ENCODE data around the gene NDUFB11. TPM values are rescaled to one million over a fixed set of nuclear protein-coding genes. Genes with fewer than 3 reads are reported as not detected.
"Not testable (repeated sequence)": the region's sequence is repeated elsewhere in the genome, so short reads cannot be mapped to it uniquely, and the experiment has no call there.

The NDUFB11 gene
- total RNA-seq, 1 experiment from 2014 or later: 258 TPM

DNA sequence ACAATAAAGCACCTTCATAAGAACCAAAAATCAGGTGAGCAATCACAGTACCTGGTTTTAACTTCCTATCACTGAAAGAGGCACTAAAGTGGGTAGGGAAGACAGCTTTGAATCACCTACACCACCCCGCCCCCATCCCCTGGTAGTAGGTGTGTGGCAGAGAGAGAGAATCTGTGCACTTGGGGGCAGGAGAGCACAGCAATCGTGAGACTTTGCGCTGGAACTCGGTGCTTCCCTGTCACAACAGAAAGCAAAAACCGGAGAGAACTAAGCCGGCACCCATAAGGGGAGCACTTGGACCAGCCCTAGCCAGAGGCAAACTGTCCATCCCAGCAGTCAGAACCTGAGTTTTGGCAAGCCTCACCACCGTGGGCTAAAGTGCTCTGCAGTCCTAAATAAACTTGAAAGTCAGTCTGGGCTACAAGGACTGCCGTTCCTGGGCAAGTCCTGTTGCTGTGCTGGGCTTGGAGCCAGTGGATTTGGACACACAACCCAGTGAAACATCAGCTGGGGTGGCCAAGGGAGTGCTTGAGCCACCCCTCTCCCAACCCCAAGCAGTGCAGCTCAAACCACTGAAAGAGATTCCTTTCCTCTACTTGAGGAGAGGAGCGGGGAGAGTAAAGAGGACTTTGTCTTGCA, 32.1 kb downstream of the NDUFB11 start:
- H3K4me2 ChIP-seq (ENCODE audit: low read length): no peak overlapping the region
- no peaks in the 10 kb centered on the region for H3K36me3 ChIP-seq (ENCODE audit: low read depth, low read length)
- ChIA-PET CTCF (no interaction called here), POLR2A (ENCODE audit: unreplicated experiment) (no interaction called here)
- no TSS peak for BruUV-seq (replicated peaks)
- no peaks in the 10 kb centered on the region for H3K79me2 ChIP-seq (ENCODE audit: low read length)
- no peak overlapping the region for H2AFZ ChIP-seq (ENCODE audit: low read length)
- H3K4me1 ChIP-seq (ENCODE audit: insufficient read depth, low read length): no peaks in the 10 kb centered on the region
- intact Hi-C loops (cut with micrococcal nuclease): no loop called here
- no peaks in the 10 kb centered on the region for H3K9me2 ChIP-seq (replicated peaks; ENCODE audit: low read length)
- ATAC-seq (no peak), DNase-seq (no peak)
- no peaks in the 10 kb centered on the region for H3K9me3 ChIP-seq (ENCODE audit: low read length)
- H3K4me3 ChIP-seq (ENCODE audit: low read length): no peak overlapping the region
- TF ChIP-seq, protein P1, sequence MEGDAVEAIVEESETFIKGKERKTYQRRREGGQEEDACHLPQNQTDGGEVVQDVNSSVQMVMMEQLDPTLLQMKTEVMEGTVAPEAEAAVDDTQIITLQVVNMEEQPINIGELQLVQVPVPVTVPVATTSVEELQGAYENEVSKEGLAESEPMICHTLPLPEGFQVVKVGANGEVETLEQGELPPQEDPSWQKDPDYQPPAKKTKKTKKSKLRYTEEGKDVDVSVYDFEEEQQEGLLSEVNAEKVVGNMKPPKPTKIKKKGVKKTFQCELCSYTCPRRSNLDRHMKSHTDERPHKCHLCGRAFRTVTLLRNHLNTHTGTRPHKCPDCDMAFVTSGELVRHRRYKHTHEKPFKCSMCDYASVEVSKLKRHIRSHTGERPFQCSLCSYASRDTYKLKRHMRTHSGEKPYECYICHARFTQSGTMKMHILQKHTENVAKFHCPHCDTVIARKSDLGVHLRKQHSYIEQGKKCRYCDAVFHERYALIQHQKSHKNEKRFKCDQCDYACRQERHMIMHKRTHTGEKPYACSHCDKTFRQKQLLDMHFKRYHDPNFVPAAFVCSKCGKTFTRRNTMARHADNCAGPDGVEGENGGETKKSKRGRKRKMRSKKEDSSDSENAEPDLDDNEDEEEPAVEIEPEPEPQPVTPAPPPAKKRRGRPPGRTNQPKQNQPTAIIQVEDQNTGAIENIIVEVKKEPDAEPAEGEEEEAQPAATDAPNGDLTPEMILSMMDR (conservative IDR thresholded peaks at IDR 0.05; ENCODE audit: low read depth, low read length): no peak
- TF ChIP-seq EZH2phosphoT487 (IDR thresholded peaks at IDR 0.05; ENCODE audit: borderline replicate concordance, low read length): no peak
- TF ChIP-seq EZH2 (IDR thresholded peaks at IDR 0.05; ENCODE audit: low read length, unreplicated experiment): no peak
- H3F3A ChIP-seq (ENCODE audit: low read length, unreplicated experiment): no peaks in the 10 kb centered on the region
- no peaks in the 10 kb centered on the region for H3K27me3 ChIP-seq (ENCODE audit: low read length)
- H4K20me1 ChIP-seq (ENCODE audit: low read length): no peaks in the 10 kb centered on the region
- no peak overlapping the region for H3K9ac ChIP-seq (ENCODE audit: low read length)
- H3K27ac ChIP-seq (ENCODE audit: low read length): no peak overlapping the region

- BruUV-seq (replicated peaks); H3F3A ChIP-seq (ENCODE audit: low read length, unreplicated experiment); POLR2A ChIA-PET (ENCODE audit: unreplicated experiment); H2AFZ ChIP-seq (ENCODE audit: low read length); H3K9me3 ChIP-seq (ENCODE audit: low read length); H3K27ac ChIP-seq (ENCODE audit: low read length); ATAC-seq; H3K4me1 ChIP-seq (ENCODE audit: insufficient read depth, low read length); CTCF ChIA-PET; DNase-seq; intact Hi-C loops (cut with micrococcal nuclease); H3K79me2 ChIP-seq (ENCODE audit: low read length); H3K9ac ChIP-seq (ENCODE audit: low read length); H3K9me2 ChIP-seq (replicated peaks; ENCODE audit: low read length); H3K27me3 ChIP-seq (ENCODE audit: low read length); H3K4me3 ChIP-seq (ENCODE audit: low read length); H3K36me3 ChIP-seq (ENCODE audit: low read depth, low read length); H4K20me1 ChIP-seq (ENCODE audit: low read length); H3K4me2 ChIP-seq (ENCODE audit: low read length): not testable (repeated sequence)
Measured at GRCh38 chrX:47110936-47111615, 33.4 kb downstream of the NDUFB11 start.

DNA sequence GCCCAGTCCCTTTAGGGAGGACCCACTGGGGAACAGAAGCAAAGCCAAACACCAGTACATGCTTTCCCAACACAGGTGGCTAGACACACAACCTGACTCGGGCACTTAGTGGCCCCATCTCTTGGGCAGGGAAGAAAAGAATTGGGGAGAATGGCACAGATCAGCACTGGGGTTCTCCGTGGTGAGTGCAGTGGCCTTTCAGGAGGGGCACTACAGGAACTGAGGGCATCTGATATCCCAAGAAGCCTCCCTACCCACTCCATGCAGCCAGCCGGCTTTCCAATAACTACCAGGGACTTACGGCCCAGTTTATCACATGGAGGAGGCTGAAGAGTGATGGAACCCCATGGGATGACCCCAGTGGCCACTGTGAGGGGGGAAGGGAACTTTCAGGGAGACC, 43.3 kb downstream of the NDUFB11 start:
- Histone ChIP-seq H3K79me2 (ENCODE audit: low read length) (no peaks in the 10 kb centered on the region), H3K4me1 (ENCODE audit: insufficient read depth, low read length) (no peaks in the 10 kb centered on the region), H3K9me2 (replicated peaks; ENCODE audit: low read length) (no peaks in the 10 kb centered on the region), H3K9ac (ENCODE audit: low read length) (no peak overlapping the region), H3K9me3 (ENCODE audit: low read length) (no peaks in the 10 kb centered on the region), H3K27me3 (ENCODE audit: low read length) (no peaks in the 10 kb centered on the region), H4K20me1 (ENCODE audit: low read length) (no peaks in the 10 kb centered on the region), H3K27ac (ENCODE audit: low read length) (no peak overlapping the region), H3K4me3 (ENCODE audit: low read length) (no peak overlapping the region), H3K4me2 (ENCODE audit: low read length) (no peak overlapping the region), H2AFZ (ENCODE audit: low read length) (no peak overlapping the region), H3K36me3 (ENCODE audit: low read depth, low read length) (no peaks in the 10 kb centered on the region), H3F3A (ENCODE audit: low read length, unreplicated experiment) (no peaks in the 10 kb centered on the region)
- intact Hi-C loops (cut with micrococcal nuclease): no loop called here
- ChIA-PET POLR2A (ENCODE audit: unreplicated experiment) (no interaction called here), CTCF (no interaction called here)
- DNase-seq (no peak), ATAC-seq (no peak)
- no peak for TF ChIP-seq EZH2 (IDR thresholded peaks at IDR 0.05; ENCODE audit: low read length, unreplicated experiment)
- TF ChIP-seq, protein P1 (conservative IDR thresholded peaks at IDR 0.05; ENCODE audit: low read depth, low read length): no peak
- no peak for TF ChIP-seq EZH2phosphoT487 (IDR thresholded peaks at IDR 0.05; ENCODE audit: borderline replicate concordance, low read length)
- BruUV-seq (replicated peaks): no TSS peak

Measured in PC-3 (cell line).